PC-9 (cell line): ENCODE measurements around the gene CCNL1.

Experiments used
- CTCF ChIP-seq: fragments of 200-600 bp; sonication (generic); conservative IDR thresholded peaks from 2 replicates; pipeline ENCODE4 v1.6.1; 2017; ENCODE audit warnings: mixed run types, antibody characterized with exemption, mild to moderate bottlenecking, moderate library complexity
- EZH2 ChIP-seq: fragments of 200-600 bp; sonication (generic); IDR thresholded peaks from 2 replicates; pipeline ENCODE4 v1.8.0; 2017; ENCODE audit warnings: antibody characterized with exemption, low read depth

- no peak for TF ChIP-seq EZH2
- TF ChIP-seq CTCF, result no peak
These were observed 19.9 kb downstream of the CCNL1 start for GRCh38 chr3:157139938-157140534.
